ENCODE results near the gene LRRTM4.
"Not testable (repeated sequence)": the region's sequence is repeated elsewhere in the genome, so short reads cannot be mapped to it uniquely, and the experiment has no call there.

LRRTM4 gene

DNA sequence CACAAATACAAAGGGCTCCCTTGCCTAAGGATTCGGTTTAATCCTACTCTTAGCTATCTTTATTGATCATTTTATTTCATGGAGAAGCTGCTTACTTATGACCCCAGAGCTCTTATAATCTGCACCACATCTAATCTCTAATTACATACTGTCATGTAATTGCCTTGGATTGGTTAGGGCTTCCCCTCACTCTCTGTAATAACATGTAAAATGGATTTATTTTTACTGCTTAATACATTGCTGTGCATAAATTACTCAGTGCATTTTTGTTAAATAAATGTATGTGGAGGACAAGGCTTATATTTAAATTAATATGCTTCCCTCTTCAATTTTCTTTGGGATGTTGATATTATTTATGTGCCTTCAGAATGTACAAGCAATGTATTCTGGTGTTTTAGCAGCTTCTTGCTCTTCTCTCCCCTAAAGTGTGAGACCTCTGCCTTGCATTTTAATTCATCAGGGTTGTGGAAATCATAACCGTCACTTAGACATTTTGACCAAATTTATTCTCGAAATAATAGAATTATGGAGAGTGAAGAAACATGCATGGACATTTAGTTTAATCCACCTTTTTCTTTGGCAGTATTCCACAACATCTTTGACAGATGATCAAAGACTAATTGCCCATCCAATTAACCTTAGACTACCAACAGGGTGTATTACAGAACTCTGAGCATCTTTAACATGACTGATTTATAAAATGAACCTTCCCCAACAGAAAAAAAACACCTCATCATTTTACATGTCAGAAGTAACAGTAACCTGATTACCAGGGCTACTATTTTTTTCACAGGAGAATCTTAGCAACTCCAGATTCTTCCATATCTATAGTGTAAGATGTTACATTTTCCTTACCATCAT lies 692.6 kb downstream of the LRRTM4 start:
- no peak for DNase-seq

DNA sequence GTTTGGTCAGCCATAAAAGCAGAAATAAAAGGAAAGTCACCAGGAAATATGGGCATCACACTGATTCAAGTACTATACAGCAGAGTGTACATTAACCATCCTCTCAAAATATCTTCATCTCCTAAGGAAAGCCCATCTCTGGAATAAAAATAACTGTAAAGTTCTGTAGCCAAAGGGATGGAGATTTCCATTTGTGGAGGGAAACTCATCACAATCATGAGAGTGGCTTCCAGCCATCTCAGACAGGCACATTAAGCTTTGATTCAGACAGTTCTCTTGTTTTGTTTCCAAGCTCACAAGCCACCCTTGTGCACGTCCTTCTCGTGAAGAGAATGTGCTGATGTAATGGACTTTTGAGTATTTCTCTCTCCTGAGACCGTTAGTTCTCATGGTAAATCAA lies 695.5 kb downstream of the LRRTM4 start:
- DNase-seq, result no peak

DNA sequence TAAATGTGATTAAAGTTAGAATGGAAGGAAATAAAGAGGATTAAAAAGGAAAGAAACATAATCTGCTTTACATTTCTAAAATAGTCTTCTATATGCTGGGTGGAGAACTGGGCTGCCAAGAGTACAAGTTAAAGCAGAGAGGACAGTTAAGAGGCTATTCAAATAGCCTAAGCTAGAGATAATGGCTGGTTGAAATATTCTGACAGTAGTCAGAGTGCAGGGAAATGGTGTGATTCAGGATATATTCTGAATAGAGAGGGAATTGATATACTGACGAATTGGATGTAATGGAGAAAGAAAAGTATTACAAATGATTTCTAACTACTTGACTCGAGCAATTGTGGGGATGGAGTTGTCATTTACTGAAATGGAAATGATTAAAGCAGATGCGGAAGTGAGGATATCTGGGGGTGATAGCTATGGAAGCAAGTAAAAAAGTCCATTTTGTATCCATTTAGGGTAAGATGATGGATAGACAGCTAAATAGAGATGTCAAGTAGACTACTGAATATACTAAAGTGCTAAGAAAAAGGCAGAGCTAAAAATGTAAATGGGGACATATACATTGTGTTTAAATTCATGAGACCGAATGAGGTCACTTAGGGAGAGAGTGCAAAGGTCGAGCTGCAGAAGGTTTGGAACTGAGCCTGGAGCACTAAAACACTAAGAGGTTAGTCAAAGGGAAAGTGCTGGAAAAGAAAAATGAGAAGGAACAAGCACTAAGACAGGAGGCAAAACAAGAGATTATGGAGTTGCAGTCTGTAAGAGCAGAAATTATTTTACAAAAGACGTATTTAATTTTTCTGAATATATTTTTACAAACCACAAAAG lies 696.8 kb downstream of the LRRTM4 start:
- no peak for DNase-seq

GRCh38 chr2:76821731-76822130 lies 700.4 kb downstream of the LRRTM4 start:
- DNase-seq, result no peak

- DNase-seq, result no peak
Measured at GRCh38 chr2:76813084-76813483, 709.1 kb downstream of the LRRTM4 start.

- DNase-seq, result no peak
Measured at GRCh38 chr2:76812156-76812555, 710.0 kb downstream of the LRRTM4 start.

DNA sequence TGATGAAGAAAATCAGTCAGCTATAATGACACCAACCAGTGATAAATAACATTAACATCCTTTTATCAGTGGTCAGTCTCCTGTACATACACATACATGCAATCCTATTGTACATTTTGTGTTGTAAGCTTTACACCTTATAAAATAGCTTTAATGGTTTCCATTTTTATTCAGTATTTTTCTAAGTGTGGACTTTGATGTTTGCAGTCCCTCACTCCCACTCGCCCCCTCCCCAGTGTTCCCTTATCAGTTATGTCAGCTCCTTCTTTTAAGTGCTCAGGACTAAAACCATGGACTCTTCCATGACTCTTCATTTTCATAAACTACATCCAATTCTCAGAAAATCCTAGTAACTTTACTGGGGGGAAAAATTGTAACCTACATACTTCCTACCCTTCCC lies 713.0 kb downstream of the LRRTM4 start:
- DNase-seq, result no peak

- no peak for DNase-seq
Measured at GRCh38 chr2:76808732-76809131, 713.4 kb downstream of the LRRTM4 start.

DNA sequence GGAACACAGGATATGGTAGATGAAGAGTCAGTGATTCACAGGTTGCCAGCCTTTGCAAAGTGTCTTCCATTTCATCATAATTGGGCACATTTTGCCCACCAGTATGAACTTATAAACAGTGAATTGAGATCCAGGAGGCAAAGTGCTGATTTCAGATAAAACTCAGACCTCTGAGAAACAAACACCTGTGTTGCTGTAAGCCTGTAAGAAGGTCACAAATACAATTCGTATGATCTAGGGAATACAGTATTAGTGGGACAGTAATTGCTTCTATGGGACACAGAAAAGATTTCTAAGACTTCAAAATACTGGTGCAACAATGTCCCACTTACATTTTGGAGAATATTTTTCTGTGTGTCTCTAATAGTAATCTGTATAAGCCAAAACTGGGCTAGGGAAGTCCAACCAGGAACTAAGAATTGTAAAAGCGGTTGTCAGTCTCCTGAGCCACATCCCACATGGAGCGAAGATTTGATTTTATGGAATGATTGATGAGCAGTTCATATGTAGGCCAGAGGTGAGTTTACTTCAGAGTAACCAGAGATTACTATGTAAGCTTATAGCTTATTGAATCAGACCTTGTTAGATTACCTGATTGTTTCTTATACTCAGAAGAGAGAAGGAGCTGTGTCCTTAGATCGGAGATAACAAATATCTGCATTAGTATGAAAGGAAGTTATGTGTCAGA lies 728.4 kb downstream of the LRRTM4 start:
- DNase-seq, result no peak

- DNase-seq, result not testable (repeated sequence)
Measured at GRCh38 chr2:76781313-76781712, 740.9 kb downstream of the LRRTM4 start.

DNA sequence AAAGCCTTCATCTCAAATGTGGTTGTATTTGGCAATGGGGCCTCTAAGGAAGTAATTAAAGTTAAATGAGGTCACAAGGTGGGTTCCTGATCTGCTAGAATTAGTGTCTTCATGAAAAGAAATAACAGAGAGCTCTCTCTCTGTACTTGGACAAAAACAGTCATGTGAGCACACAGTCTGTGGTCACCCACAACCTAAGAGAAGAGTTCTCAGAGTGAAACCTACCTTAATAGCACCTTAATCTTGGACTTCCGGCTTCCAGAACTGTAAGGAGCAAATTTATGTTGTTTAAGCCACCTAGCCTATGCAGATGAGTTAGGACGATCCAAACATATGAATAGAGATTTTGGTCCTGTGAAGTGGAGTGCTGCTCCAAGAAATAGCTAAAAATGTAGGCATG lies 758.9 kb downstream of the LRRTM4 start:
- no peak for DNase-seq

DNA sequence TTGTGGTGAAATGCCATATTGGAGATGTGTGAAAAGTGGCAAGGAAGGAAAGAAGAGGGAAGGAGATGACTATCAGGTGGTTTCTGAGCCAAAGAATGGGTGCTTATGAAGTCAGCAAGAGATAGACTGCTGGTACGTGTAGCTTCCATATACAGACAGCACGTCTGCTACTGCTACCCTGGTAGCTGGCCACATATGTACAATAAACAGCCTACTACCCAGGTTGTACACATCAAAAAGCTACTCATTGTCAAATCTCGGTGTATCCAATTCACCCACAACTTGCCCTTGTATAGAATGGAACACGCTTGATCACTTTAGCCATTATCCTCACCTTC lies 761.8 kb downstream of the LRRTM4 start:
- no peak for DNase-seq

DNA sequence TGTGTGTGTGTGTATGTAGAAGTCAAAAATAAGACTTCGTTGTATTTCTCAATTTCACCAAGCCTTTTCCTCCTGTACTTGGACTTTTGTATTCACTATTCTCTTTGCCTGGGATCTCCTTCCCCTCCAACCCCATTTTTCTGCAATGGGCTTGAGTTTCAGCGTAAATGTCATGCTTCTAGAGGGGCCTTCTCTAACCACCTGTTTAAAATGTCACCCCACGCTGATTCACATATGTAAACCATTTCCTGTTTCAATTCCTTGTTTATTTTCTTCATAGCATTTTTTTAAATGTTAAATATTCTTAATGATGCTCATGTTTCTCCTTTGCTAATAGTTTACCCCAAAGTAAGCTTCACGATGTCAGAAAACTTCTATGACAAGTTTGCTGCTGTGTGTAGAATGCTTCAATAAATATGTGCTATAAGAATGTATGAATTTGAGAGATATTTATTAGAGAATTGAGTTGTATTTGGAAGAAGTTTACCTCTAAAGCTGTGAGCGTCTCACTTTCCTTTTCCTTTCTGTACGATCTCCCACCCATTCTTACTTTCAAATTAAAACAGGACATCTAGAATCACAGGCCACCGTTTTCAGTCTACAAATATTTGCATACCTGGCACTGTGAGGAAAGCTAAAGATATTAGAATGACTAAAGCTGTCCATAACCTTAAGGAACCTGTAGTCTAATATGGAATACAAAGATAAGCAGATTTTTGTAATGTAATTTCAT lies 762.4 kb downstream of the LRRTM4 start:
- DNase-seq, result no peak

DNA sequence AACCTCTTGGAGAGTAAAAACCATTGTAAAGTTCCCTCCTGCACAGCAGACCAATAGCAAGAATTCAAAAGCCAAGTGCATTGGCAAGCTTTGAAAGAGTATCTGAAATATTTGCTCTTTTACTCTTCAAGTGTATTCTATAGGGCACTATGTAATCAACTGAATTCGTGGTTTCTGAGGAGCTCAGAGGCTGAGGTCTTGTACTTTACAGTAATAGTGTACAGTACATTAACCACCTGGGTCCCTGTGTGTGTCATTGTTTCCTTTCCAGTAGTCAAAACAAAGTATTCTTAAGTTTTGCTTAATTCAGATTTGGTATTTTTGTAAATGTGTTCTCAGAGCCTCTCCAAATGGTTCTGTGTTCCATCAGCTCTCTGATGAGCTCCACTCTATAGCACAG lies 769.7 kb downstream of the LRRTM4 start:
- no peak for DNase-seq

GRCh38 chr2:76749858-76750257 lies 772.3 kb downstream of the LRRTM4 start:
- peak; percentile 24 for DNase-seq

- DNase-seq, result no peak
Measured at GRCh38 chr2:76748581-76749296, 773.4 kb downstream of the LRRTM4 start.

DNA sequence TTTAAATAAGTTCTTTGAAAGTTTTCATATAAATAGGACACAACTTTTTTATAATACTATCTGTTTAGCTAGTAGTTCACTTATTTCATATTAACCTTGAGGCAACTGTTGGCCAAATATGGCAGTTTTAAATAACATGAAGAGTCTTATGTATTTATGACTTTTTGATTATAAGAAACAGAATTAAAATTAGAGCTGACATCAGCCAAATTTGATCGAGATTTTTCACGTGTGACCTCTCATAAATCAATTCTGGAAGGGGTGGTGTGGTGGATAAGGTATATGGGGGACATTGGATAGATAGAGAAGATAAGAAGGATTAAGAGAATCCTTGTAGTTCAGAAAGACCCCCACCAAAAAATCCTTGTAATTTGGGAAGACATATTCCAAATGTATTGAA lies 776.6 kb downstream of the LRRTM4 start:
- no peak for DNase-seq

DNA sequence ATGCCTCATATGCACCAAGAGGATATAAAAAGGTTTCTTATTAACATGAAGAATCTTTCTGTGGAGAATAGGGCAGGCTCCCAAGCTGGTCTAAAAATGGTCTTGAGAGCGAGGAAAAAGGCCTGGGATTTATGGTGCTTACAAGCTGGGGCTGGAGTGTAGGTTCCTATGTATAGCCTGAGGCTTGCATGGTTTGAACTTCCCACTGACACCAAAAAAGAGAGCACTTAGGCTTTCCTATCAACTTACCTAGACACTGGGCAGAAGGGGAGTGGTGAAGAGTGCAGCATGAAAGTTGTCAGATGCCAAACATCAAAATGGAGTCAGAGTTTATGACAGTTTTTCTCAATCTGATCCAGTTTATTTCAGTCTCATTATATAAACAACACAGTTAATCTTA lies 784.6 kb downstream of the LRRTM4 start:
- no peak for DNase-seq

DNA sequence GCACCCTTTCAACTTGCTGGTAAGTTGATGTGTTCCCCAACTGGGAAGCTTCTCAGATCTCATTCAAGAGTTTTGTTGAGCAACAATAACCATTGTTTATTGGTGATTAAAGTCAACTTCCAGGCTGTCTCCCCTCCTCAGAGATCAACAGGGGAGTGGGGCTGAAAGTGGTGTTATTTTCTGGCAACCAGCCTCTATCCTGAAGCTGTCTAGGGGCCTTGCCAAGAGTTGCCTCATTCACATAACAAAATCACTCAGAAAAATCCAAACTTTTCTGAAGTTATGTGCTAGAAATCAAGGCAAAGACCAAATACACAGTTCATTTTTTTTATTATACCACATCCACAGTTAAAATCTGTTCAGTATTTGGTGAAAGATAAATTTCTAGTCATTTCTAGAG lies 788.4 kb downstream of the LRRTM4 start:
- no peak for DNase-seq

DNA sequence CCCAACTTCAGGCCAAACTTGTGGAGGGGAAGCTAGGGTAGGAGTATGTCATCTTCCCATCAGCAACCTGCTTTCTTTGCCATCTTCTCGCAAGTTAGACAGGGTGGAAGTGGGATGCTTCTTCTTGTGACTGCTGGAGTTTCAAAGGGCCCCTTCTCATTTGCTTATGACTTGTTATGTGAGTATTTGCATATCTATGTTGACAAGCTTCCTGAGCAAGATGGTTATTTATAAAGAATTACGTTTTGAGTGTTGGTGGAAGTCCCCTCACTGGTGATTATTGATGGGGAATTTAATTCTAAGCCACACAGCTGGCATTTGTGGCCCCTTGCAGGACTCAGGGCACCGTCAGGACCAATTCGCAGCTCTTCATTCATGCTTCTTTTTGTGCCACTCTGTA lies 791.0 kb downstream of the LRRTM4 start:
- no peak for DNase-seq

GRCh38 chr2:76730021-76730420 lies 792.2 kb downstream of the LRRTM4 start:
- DNase-seq, result no peak

GRCh38 chr2:76721226-76721625 lies 801.0 kb downstream of the LRRTM4 start:
- DNase-seq, result no peak
